NCI-H2081 treated with DMSO at 0.1 percent for 48 hours (cell line): ENCODE results near the gene TST.

Experiments
- DNase-seq: peaks from one replicate; lab custom pipeline; 2025; lab: John Stamatoyannopoulos, UW

The TST gene

GRCh38 chr22:37032134-37032534 is 12.9 kb upstream of the TST start:
- DNase-seq: no peak

- no peak for DNase-seq
These were observed 11.5 kb upstream of the TST start for GRCh38 chr22:37030560-37031281.

GRCh38 chr22:37028692-37029674 is 9.7 kb upstream of the TST start:
- DNase-seq: no peak

- DNase-seq: no peak
These were observed 8.3 kb upstream of the TST start for GRCh38 chr22:37027556-37027955.

GRCh38 chr22:37026325-37026724 is 7.1 kb upstream of the TST start:
- no peak for DNase-seq

- DNase-seq: no peak
These were observed 6.3 kb upstream of the TST start for GRCh38 chr22:37025500-37026070.

- DNase-seq: no peak
These were observed 5.3 kb upstream of the TST start for GRCh38 chr22:37024339-37025157.

- DNase-seq: no peak
These were observed 4.6 kb upstream of the TST start for GRCh38 chr22:37023743-37024338.

GRCh38 chr22:37022483-37023337 is 3.5 kb upstream of the TST start:
- no peak for DNase-seq

GRCh38 chr22:37021710-37022482 is 2.6 kb upstream of the TST start:
- no peak for DNase-seq

- no peak for DNase-seq
These were observed 1.8 kb upstream of the TST start for GRCh38 chr22:37021041-37021440.

GRCh38 chr22:37020192-37020479 is 889 bp upstream of the TST start:
- no peak for DNase-seq

GRCh38 chr22:37018815-37019308 is 385 bp downstream of the TST start:
- no peak for DNase-seq

GRCh38 chr22:37018086-37018814 is 997 bp downstream of the TST start:
- DNase-seq: no peak

GRCh38 chr22:37017356-37017755 is 1.9 kb downstream of the TST start:
- no peak for DNase-seq

- no peak for DNase-seq
These were observed 2.9 kb downstream of the TST start for GRCh38 chr22:37016134-37016910.

GRCh38 chr22:37015587-37015878 is 3.7 kb downstream of the TST start:
- DNase-seq: no peak

GRCh38 chr22:37014835-37015586 is 4.2 kb downstream of the TST start:
- DNase-seq: no peak
